SK-N-SH (cell line): ENCODE results near the gene GABRB1. TPM values are rescaled to one million over a fixed set of nuclear protein-coding genes. Genes with fewer than 3 reads are reported as not detected.

Experiments used
- CTCF ChIA-PET: fragments of 300-600, 350-600 bp; formaldehyde crosslinking; extraction: SDS; loops from one replicate; lab custom pipeline; 2021; lab: Yijun Ruan, JAX
- POLR2A ChIA-PET: fragments of 350-600 bp; sonication (Branson Sonifier 250); formaldehyde crosslinking; extraction: SDS; loops from one replicate; lab custom pipeline; 2020; ENCODE audit warnings: antibody characterized with exemption, inconsistent platforms; lab: Yijun Ruan, JAX
- DNase-seq: peaks from one replicate; pipeline ENCODE4 v3.0.0; 2012
- H2AFZ ChIP-seq: fragments of 200-600 bp; sonication (generic); 2 replicates; pipeline ENCODE4 v1.8.1; 2016; ENCODE audit warnings: antibody characterized with exemption, mild to moderate bottlenecking, low read depth
- H3F3A ChIP-seq: fragments of 200-600 bp; sonication (generic); replicated peaks from 2 replicates; pipeline ENCODE3; 2016; ENCODE audit warnings: antibody characterized with exemption, mild to moderate bottlenecking; ENCODE audit not compliant: insufficient read depth
- H3K27ac ChIP-seq, 2 experiments: fragments of 200-500 bp in 1 of 2; fragments of 200-600 bp in 1 of 2; sonication (Bioruptor generic) in 1 of 2; sonication (generic), shearing (Covaris generic) in 1 of 2; 2 replicates each; pipeline versions ENCODE4 v1.5.1 to v1.6.1; 2014 to 2016; ENCODE audit warnings: low read depth in 2 of 2, inconsistent platforms in 1 of 2, low read length in 1 of 2, mild to moderate bottlenecking in 1 of 2, mixed read lengths in 1 of 2
- H3K27me3 ChIP-seq: fragments of 200-600 bp; sonication (generic), shearing (Covaris generic); 2 replicates; pipeline ENCODE4 v1.6.1; 2016; ENCODE audit warnings: mixed run types; ENCODE audit not compliant: insufficient read depth
- H3K36me3 ChIP-seq, 2 experiments: fragments of 200-500 bp in 1 of 2; fragments of 200-600 bp in 1 of 2; sonication (Bioruptor generic) in 1 of 2; sonication (generic) in 1 of 2; replicated peaks in 1 of 2; 2 replicates each; pipeline versions ENCODE3 to v1.5.1; 2014 to 2016; ENCODE audit warnings: low read length in 1 of 2, mild to moderate bottlenecking in 1 of 2; ENCODE audit not compliant: insufficient read depth in 2 of 2, control insufficient read depth in 1 of 2
- H3K4me1 ChIP-seq, 2 experiments: fragments of 200-500 bp in 1 of 2; fragments of 200-600 bp in 1 of 2; sonication (Bioruptor generic) in 1 of 2; sonication (generic), shearing (Covaris generic) in 1 of 2; 2 replicates each; pipeline versions ENCODE4 v1.5.1 to v1.6.1; 2014 to 2016; ENCODE audit warnings: low read depth in 1 of 2, low read length in 1 of 2, mixed run types in 1 of 2; ENCODE audit not compliant: insufficient read depth in 2 of 2, control insufficient read depth in 1 of 2
- H3K4me2 ChIP-seq: fragments of 200-600 bp; sonication (generic), shearing (Covaris generic); 2 replicates; pipeline ENCODE4 v1.6.1; 2017; ENCODE audit warnings: mixed run types
- H3K4me3 ChIP-seq, 2 experiments: fragments of 200-500 bp in 1 of 2; fragments of 200-600 bp in 1 of 2; sonication (Bioruptor generic) in 1 of 2; sonication (generic), shearing (Covaris generic) in 1 of 2; 2 replicates each; pipeline versions ENCODE4 v1.5.1 to v1.8.1; 2014 to 2016; ENCODE audit warnings: low read depth in 2 of 2, inconsistent platforms in 1 of 2, low read length in 1 of 2, mild to moderate bottlenecking in 1 of 2, mixed read lengths in 1 of 2, moderate library complexity in 1 of 2
- H3K79me2 ChIP-seq: fragments of 200-600 bp; sonication (generic); 2 replicates; pipeline ENCODE4 v1.8.1; 2017; ENCODE audit warnings: mild to moderate bottlenecking; ENCODE audit not compliant: insufficient read depth
- H3K9ac ChIP-seq: fragments of 200-600 bp; sonication (generic); 2 replicates; pipeline ENCODE4 v1.6.1; 2017; ENCODE audit warnings: mixed run types
- H3K9me2 ChIP-seq: fragments of 200-600 bp; sonication (generic); 2 replicates; pipeline ENCODE4 v1.6.1; 2017; ENCODE audit warnings: mixed run types
- H3K9me3 ChIP-seq: fragments of 200-600 bp; sonication (generic); 2 replicates; pipeline ENCODE4 v1.6.1; 2017; ENCODE audit warnings: mixed run types, mild to moderate bottlenecking, moderate library complexity
- H4K20me1 ChIP-seq: fragments of 200-600 bp; sonication (generic); 2 replicates; pipeline ENCODE4 v1.6.1; 2017; ENCODE audit warnings: mild to moderate bottlenecking, mixed run types; ENCODE audit not compliant: insufficient read depth
- CHD2 ChIP-seq: fragments of 150-350 bp; IDR thresholded peaks from 2 replicates; pipeline ENCODE4 v1.6.1; 2018; ENCODE audit warnings: low read length; ENCODE audit not compliant: partially characterized antibody
- FOXM1 ChIP-seq: IDR thresholded peaks from 2 replicates; pipeline ENCODE4 v1.4.0; 2012; ENCODE audit warnings: low read depth, mild to moderate bottlenecking
- GABPA ChIP-seq: IDR thresholded peaks from 2 replicates; pipeline ENCODE4 v1.4.0; 2012; ENCODE audit warnings: low read depth, mild to moderate bottlenecking
- MEF2A ChIP-seq: IDR thresholded peaks from 2 replicates; pipeline ENCODE4 v1.4.0; 2012; ENCODE audit warnings: low read depth, borderline replicate concordance
- MXI1 ChIP-seq: IDR thresholded peaks from 2 replicates; pipeline ENCODE4 v1.6.1; 2012; ENCODE audit warnings: mild to moderate bottlenecking, low read depth, low read length, improper control_type of control experiment
- NFIC ChIP-seq: IDR thresholded peaks from 2 replicates; pipeline ENCODE4 v1.4.0; 2012; ENCODE audit warnings: borderline replicate concordance
- PBX3 ChIP-seq: IDR thresholded peaks from 2 replicates; pipeline ENCODE4; 2012
- RFX5 ChIP-seq: IDR thresholded peaks from 2 replicates; pipeline ENCODE4 v1.6.1; 2012; ENCODE audit warnings: mild to moderate bottlenecking, improper control_type of control experiment, low read length
- RXRA ChIP-seq: IDR thresholded peaks from 2 replicates; pipeline ENCODE4 v1.4.0; 2012; ENCODE audit warnings: low read depth, mild to moderate bottlenecking, borderline replicate concordance
- SIN3A ChIP-seq: IDR thresholded peaks from 2 replicates; pipeline ENCODE4 v1.6.1; 2012; ENCODE audit warnings: low read depth, mild to moderate bottlenecking, low read length, moderate library complexity, borderline replicate concordance
- TAF1 ChIP-seq: IDR thresholded peaks from 2 replicates; pipeline ENCODE4 v1.6.1; 2012; ENCODE audit warnings: low read depth, mild to moderate bottlenecking, low read length, moderate library complexity, borderline replicate concordance
- TEAD4 ChIP-seq: IDR thresholded peaks from 2 replicates; pipeline ENCODE4 v1.4.0; 2012; ENCODE audit warnings: mild to moderate bottlenecking, borderline replicate concordance; ENCODE audit not compliant: insufficient read depth
- USF1 ChIP-seq: IDR thresholded peaks from 2 replicates; pipeline ENCODE4 v1.4.0; 2012; ENCODE audit warnings: low read depth, borderline replicate concordance
- YY1 ChIP-seq: IDR thresholded peaks from 2 replicates; pipeline ENCODE4 v1.4.0; 2012; ENCODE audit warnings: low read depth, mild to moderate bottlenecking
- WGBS: methylation state at CpG from one replicate; pipeline ENCODE4 v1.1.6; 2017; ENCODE audit warnings: low lambda C conversion rate; 5-methylcytosine and 5-hydroxymethylcytosine counted together
- polyA plus RNA-seq, 3 experiments: library from polyadenylated mRNA; depleted of rRNA; stranded (reverse); fragments of >200 nt; gene quantifications; 2 replicates each; pipeline ENCODE4 v1.2.3, GENCODE V29; 2012

GABRB1 gene
- polyA plus RNA-seq, 1 of the 3 experiments (the other 2 are of a cell fraction): not detected

- no peak for DNase-seq
Measured at GRCh38 chr4:46999566-46999965, 31.8 kb upstream of the GABRB1 start.

GRCh38 chr4:47000406-47000805 is 31.0 kb upstream of the GABRB1 start:
- peaks cover 15% of the 10 kb centered on the region for H3K27me3 ChIP-seq
- no peak overlapping the region for H3K9ac ChIP-seq
- H3K4me2 ChIP-seq: no peak overlapping the region
- 4% methylated on average over 1 of the region's 1 CpG for WGBS
- no peak for TF ChIP-seq RFX5
- no peak for TF ChIP-seq YY1
- TF ChIP-seq NFIC: no peak
- TF ChIP-seq MXI1: no peak
- TF ChIP-seq PBX3: no peak
- no peak for TF ChIP-seq GABPA
- TF ChIP-seq RXRA: no peak
- TF ChIP-seq CHD2: no peak
- TF ChIP-seq FOXM1: no peak
- TF ChIP-seq TEAD4: no peak
- no peak for TF ChIP-seq MEF2A
- no peak for TF ChIP-seq SIN3A
- TF ChIP-seq TAF1: no peak
- POLR2A ChIA-PET: no interaction called here
- H3K4me1 ChIP-seq: no peaks in the 10 kb centered on the region
- no peaks in the 10 kb centered on the region for H4K20me1 ChIP-seq
- H3F3A ChIP-seq: no peaks in the 10 kb centered on the region
- H3K36me3 ChIP-seq: no peaks in the 10 kb centered on the region
- H3K9me2 ChIP-seq: no peaks in the 10 kb centered on the region
- H3K9me3 ChIP-seq: no peaks in the 10 kb centered on the region
- no peak overlapping the region for H3K4me3 ChIP-seq
- no peak for DNase-seq
- no peak overlapping the region for H3K27ac ChIP-seq
- H3K79me2 ChIP-seq: no peaks in the 10 kb centered on the region
- no peak overlapping the region for H2AFZ ChIP-seq
- CTCF ChIA-PET: interaction anchor here (1.3 to 1.9 kb wide), 2 partner anchors 12 to 157 kb away, joined by 3 to 5 read pairs; no protein-coding TSS in a partner anchor

More at GRCh38 chr4:46999566-46999965, 31.8 kb upstream of the GABRB1 start:
- TF ChIP-seq USF1 (no peak), RXRA (no peak), FOXM1 (no peak), TEAD4 (no peak), SIN3A (no peak)
- Histone ChIP-seq H3K9me3 (no peaks in the 10 kb centered on the region), H3K27me3 (peaks cover 23% of the 10 kb centered on the region), H3F3A (no peaks in the 10 kb centered on the region), H3K9ac (no peak overlapping the region), H3K4me2 (no peak overlapping the region), H3K36me3 (no peaks in the 10 kb centered on the region), H3K4me3 (no peak overlapping the region), H3K79me2 (no peaks in the 10 kb centered on the region), H3K4me1 (no peaks in the 10 kb centered on the region), H3K9me2 (no peaks in the 10 kb centered on the region), H2AFZ (no peak overlapping the region), H3K27ac (no peak overlapping the region), H4K20me1 (no peaks in the 10 kb centered on the region)
- CTCF ChIA-PET: interaction anchor here (1.3 to 1.9 kb wide), 2 partner anchors 13 to 156 kb away, joined by 3 to 5 read pairs; no protein-coding TSS in a partner anchor
- POLR2A ChIA-PET: interaction anchor here (0.5 kb wide), 1 partner anchor 9 kb away, joined by 3 read pairs; no protein-coding TSS in a partner anchor
